NCI-H128 (cell line): Measurements from ENCODE around the gene C1orf116.

Source experiments
- DNase-seq: peaks from one replicate; lab custom pipeline; 2025; ENCODE audit not compliant: unreplicated experiment; lab: John Stamatoyannopoulos, UW

The C1orf116 gene

GRCh38 chr1:207032528-207033017, at the start of gene C1orf116:
C1orf116 (minus strand) TSS chr1:207032756; CDS start chr1:207027598, 5,158 bp downstream.
- DNase-seq, result no peak

GRCh38 chr1:207081806-207082205, 49.2 kb upstream of the C1orf116 start:
- no peak for DNase-seq

DNA sequence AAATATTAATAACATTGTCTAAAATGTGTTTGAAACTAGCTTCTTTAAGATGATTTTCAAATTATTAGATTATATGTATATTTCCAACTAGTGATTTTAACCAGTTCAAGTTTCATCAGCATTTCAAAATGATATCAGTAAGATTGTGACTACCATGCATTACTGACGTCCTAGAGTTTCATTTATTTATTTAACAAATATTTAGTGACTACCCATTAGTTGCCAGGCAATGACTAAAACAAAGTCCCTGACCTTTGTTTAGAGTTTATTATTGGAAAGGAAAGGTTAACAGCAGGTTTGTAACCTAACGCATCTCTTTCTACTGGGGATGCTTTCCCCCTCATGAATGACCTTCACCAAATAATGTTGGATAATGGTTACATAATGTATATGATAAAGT, 48.5 kb upstream of the C1orf116 start:
- no peak for DNase-seq

GRCh38 chr1:207079706-207080241, 47.2 kb upstream of the C1orf116 start:
- DNase-seq, result no peak

DNA sequence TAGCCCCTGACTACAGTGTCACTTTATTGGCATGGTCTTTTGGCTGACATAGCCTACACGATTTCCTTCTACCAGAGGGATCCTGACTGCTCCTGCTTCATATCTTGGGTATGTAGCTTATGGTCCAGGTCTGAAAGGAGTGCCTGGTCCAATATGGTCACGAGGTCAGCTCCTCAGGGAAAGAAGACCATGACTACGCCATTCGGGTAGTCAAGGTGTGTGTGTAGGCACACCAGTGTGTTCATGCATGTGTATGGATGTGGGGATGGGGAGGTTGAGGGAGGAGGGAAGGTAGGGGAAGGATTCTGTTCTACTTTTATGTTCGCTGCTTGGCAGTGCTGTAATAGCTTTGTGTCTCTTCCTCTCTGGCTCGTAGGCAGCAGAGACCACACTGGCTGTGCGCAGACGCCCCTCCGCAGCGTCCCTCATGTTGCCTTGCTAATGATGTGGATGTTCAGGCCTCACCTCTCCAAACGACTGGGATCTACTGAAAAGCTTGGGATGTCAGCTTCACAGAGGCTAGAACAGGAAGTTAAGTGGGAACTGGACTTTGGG, 46.1 kb upstream of the C1orf116 start:
- no peak for DNase-seq

DNA sequence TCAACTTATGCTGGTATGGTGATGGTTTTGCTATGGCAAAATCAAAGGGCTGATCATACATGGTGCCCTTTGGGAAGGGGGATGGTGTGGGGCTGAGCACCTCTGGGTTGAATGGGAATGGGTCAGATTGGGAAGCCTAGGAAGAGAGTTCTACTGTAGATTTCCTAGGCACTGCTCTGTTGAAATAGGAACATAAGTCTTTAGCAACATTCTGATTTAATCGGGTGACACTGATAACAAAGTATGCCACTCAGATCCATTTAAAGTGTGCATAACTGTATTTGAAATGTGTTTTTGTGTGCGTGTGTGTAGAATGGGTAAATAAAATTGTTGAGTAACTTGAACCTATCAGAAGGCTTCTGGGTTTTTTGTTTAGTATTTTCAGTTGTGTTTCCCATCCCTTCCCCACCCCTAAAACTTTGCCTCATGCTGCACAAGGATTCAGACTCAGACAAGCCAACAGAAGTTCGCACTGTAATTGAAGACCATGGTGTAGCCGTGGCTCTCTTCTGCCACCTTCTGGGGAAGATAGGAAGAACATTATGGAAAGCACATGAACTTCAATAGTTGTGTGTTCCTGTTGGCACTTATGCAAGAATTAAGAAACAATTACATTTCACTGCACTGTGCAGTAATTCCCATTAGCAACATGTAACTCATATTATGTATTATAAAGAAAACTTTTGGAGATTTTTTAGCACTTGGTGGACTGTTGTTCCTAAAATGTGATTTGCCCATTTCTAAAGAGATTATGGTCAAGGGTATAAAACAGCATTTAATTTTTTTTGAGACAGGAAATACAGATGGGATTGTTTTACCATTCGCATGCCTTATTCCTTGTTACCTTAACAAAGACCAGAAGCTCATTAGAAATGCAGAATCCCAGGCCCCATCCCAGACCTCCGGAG, 45.2 kb upstream of the C1orf116 start:
- peak; percentile 87 for DNase-seq

- no peak for DNase-seq
These were observed 44.5 kb upstream of the C1orf116 start for GRCh38 chr1:207077012-207077411.

GRCh38 chr1:207076181-207076955, 43.8 kb upstream of the C1orf116 start:
- DNase-seq, result no peak

DNA sequence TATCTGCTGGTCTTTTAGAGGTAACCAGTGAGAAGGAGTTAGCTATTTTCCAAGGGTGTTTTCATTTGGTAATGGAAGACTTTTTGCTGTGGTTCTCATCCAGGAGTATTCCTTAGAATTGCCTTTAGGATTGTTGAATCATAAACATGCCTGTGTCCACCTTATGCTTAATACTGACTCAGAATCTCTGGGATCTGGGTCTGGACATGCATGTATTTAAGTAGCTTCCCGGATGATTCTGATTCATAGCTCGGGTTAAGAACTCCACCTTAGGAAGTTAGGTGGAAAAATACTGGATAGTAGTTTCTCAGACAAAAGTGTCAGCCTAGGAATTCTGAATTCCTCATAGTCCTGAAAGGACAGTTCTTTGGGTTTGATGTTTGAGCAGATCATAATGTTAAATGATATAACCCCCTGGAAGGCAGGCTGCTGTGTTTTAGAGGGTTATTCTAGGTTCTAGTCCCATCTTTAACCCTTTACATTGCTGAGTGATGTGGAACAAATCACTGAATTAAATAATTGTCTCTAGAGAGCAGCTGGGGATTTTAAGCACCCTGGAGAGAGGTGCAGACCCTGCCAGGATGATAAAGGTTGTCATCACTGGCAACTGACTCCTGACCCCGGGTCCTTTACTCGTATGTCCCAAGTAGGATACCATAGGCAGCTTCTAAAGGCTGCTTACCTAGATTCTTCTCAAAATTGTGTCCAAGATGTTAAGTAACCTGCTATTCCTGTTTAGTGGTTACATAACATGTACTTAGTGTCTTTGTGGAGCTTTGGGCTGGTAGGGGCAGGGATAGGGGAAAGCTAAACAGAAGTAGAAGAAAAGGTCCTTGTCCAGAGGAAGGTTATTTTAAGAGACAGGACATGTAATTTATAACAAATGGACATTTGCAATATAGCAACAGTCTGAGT, 41.6 kb upstream of the C1orf116 start:
- no peak for DNase-seq

DNA sequence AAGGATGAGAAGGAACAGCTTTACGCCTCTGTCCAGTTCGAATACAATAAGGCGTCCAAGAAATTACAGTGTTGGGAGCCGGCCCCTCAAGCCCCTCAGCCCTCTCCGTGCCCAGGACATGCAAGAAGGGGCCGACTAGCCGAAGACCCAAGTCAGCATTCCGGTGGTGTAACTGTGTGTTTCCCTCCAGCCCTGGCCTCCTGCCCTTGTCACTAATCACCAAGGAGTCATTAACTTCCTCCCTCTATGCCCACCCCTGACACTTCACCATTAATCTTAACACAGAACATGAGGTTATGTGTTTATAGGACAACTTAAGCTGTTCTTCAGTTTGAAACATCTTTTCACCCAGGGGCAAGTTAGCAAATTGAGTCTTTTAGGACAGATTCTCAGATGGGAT, 39.7 kb upstream of the C1orf116 start:
- no peak for DNase-seq

- no peak for DNase-seq
These were observed 38.9 kb upstream of the C1orf116 start for GRCh38 chr1:207071426-207071825.

GRCh38 chr1:207070811-207071210, 38.3 kb upstream of the C1orf116 start:
- DNase-seq, result no peak

DNA sequence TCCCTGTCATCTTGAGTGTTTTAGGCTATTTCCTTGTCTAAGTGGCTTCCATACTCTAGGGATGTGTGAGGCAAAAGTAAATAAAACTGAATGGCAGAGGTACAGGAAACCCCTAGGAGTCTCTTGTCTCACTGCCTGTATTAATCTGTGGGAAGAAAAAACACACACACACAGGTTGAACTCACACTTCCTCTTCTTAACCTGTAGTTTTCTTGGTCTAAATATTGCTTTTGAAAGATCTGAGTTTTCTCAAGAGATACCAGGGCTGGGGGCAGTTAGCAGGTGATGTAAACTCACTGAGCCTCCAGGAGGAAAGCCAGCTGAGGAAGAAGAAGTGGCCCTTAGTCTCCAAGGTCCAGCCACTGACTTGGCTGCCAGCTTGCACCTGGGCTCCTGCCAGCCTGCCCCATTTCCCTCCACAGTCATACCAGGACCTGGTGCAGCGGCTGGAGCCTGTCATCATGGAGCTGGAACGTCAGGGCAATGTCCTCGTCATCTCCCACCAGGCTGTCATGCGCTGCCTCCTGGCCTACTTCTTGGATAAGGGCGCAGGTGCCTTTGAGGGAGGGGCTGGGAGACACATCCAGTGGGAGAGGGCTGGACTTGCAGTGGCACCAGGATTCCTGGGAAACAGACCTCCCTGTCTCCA, 37.4 kb upstream of the C1orf116 start:
- no peak for DNase-seq

- DNase-seq, result no peak
These were observed 36.5 kb upstream of the C1orf116 start for GRCh38 chr1:207069061-207069460.

- no peak for DNase-seq
These were observed 35.1 kb upstream of the C1orf116 start for GRCh38 chr1:207067665-207068064.

- no peak for DNase-seq
These were observed 34.6 kb upstream of the C1orf116 start for GRCh38 chr1:207067185-207067584.

DNA sequence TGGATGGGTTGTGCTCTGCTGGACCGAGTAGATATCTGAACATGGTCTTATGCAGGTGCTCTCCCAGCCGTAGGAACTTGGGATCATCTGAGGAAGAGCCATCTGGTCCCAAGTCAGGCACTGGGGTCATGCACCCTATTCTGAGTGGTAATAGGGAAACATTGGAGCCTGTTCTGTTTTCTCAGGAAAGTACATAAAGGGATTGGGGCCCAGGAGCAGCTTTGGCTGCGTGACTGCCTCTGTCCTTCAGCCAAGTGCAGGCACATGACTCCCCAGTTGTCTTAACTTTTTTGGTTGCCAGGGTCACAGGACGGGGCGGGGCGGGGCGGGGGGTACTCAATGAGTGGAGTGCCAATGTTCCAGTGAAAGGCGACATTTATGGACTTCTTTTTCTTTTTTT, 32.0 kb upstream of the C1orf116 start:
- DNase-seq, result no peak

DNA sequence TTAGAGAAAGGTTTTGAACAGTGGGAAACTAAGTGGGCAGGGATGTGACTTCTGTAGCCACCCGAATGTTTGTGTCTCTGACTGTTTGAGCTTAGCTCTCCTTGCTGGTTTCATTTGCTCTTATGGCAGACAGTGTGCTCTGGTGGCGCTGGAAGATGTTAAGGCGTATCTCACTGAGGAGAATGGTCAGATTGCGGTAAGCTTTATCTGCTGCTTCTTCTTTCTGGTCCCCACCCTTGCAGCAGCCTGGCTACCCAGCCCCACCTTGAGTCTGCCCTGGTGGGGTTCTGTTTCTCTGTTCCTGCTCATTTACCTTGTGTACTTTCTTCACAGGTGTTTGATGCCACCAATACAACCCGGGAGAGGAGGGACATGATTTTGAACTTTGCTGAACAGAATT, 30.5 kb upstream of the C1orf116 start:
- no peak for DNase-seq

GRCh38 chr1:207062058-207062457, 29.5 kb upstream of the C1orf116 start:
- no peak for DNase-seq

GRCh38 chr1:207060596-207060995, 28.0 kb upstream of the C1orf116 start:
- DNase-seq, result no peak
